ENCODE data around the gene USP34. TPM values are rescaled to one million over a fixed set of nuclear protein-coding genes. Genes with fewer than 3 reads are reported as not detected.
A peak's percentile ranks its signal among the peaks of the same experiment; 100 is the strongest.

USP34 gene
- total RNA-seq, 1 donor from 2014 or later = 83.2 TPM

- DNase-seq (ENCODE audit: low read depth) (no peak), FAIRE-seq (no peak)
- H3K4me3 ChIP-seq (ENCODE audit: low read depth, low read length) = no peak overlapping the region
- H3K27me3 ChIP-seq (ENCODE audit: control insufficient read depth, insufficient read depth, low read length) = no peaks in the 10 kb centered on the region
- no peak for TF ChIP-seq CTCF (IDR thresholded peaks at IDR 0.05; ENCODE audit: insufficient read depth, low read length, severe bottlenecking)
- H3K36me3 ChIP-seq (ENCODE audit: control insufficient read depth, insufficient read depth, low read length) = peaks cover 7% of the 10 kb centered on the region
These were observed 308.2 kb downstream of the USP34 start for GRCh38 chr2:61162721-61163120.

- FAIRE-seq = no peak
- no peak for DNase-seq (ENCODE audit: low read depth)
- Histone ChIP-seq H3K36me3 (ENCODE audit: control insufficient read depth, insufficient read depth, low read length) (peaks cover 8% of the 10 kb centered on the region), H3K27me3 (ENCODE audit: control insufficient read depth, insufficient read depth, low read length) (no peaks in the 10 kb centered on the region), H3K4me3 (ENCODE audit: low read depth, low read length) (no peak within 1 kb of the TSS)
- no peak for TF ChIP-seq CTCF (IDR thresholded peaks at IDR 0.05; ENCODE audit: insufficient read depth, low read length, severe bottlenecking)
These were observed 309.0 kb downstream of the USP34 start, which contains the start of gene C2orf74 for GRCh38 chr2:61161888-61162287. Gene C2orf74 (plus strand): TSS chr2:61162188. CDS start chr2:61162515, 327 bp downstream.

GRCh38 chr2:61158356-61158955, 312.4 kb downstream of the USP34 start:
- DNase-seq (ENCODE audit: low read depth) (no peak), FAIRE-seq (no peak)

GRCh38 chr2:61157371-61158003, 313.4 kb downstream of the USP34 start:
- no peak for TF ChIP-seq CTCF (IDR thresholded peaks at IDR 0.05; ENCODE audit: insufficient read depth, low read length, severe bottlenecking)
- H3K4me3 ChIP-seq (ENCODE audit: low read depth, low read length) = no peak overlapping the region
- FAIRE-seq = no peak
- H3K27me3 ChIP-seq (ENCODE audit: control insufficient read depth, insufficient read depth, low read length) = no peaks in the 10 kb centered on the region
- H3K36me3 ChIP-seq (ENCODE audit: control insufficient read depth, insufficient read depth, low read length) = peaks cover 5% of the 10 kb centered on the region
- DNase-seq (ENCODE audit: low read depth) = no peak

More at GRCh38 chr2:61158356-61158955, 312.4 kb downstream of the USP34 start:
- no peaks in the 10 kb centered on the region for H3K27me3 ChIP-seq (ENCODE audit: control insufficient read depth, insufficient read depth, low read length)
- no peak overlapping the region for H3K4me3 ChIP-seq (ENCODE audit: low read depth, low read length)
- no peak for TF ChIP-seq CTCF (IDR thresholded peaks at IDR 0.05; ENCODE audit: insufficient read depth, low read length, severe bottlenecking)
- H3K36me3 ChIP-seq (ENCODE audit: control insufficient read depth, insufficient read depth, low read length) = peaks cover 8% of the 10 kb centered on the region

- no peak for FAIRE-seq
These were observed 319.5 kb downstream of the USP34 start for GRCh38 chr2:61151436-61151835.

More at GRCh38 chr2:61151436-61151835, 319.5 kb downstream of the USP34 start:
- peak; percentile 22 for DNase-seq (ENCODE audit: low read depth)
- no peaks in the 10 kb centered on the region for H3K27me3 ChIP-seq (ENCODE audit: control insufficient read depth, insufficient read depth, low read length)
- no peak overlapping the region for H3K4me3 ChIP-seq (ENCODE audit: low read depth, low read length)
- H3K36me3 ChIP-seq (ENCODE audit: control insufficient read depth, insufficient read depth, low read length) = peaks cover 10% of the 10 kb centered on the region
- TF ChIP-seq CTCF (IDR thresholded peaks at IDR 0.05; ENCODE audit: insufficient read depth, low read length, severe bottlenecking) = no peak
